NCI-H82 treated with DMSO at 0.1 percent for 48 hours (cell line): ENCODE results near the gene SOSTDC1.
"Not testable (repeated sequence)": the region's sequence is repeated elsewhere in the genome, so short reads cannot be mapped to it uniquely, and the experiment has no call there.

Experiments
- DNase-seq: peaks from one replicate; lab custom pipeline; 2025; ENCODE audit not compliant: unreplicated experiment; lab: John Stamatoyannopoulos, UW

SOSTDC1 gene, protein sequence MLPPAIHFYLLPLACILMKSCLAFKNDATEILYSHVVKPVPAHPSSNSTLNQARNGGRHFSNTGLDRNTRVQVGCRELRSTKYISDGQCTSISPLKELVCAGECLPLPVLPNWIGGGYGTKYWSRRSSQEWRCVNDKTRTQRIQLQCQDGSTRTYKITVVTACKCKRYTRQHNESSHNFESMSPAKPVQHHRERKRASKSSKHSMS

DNA sequence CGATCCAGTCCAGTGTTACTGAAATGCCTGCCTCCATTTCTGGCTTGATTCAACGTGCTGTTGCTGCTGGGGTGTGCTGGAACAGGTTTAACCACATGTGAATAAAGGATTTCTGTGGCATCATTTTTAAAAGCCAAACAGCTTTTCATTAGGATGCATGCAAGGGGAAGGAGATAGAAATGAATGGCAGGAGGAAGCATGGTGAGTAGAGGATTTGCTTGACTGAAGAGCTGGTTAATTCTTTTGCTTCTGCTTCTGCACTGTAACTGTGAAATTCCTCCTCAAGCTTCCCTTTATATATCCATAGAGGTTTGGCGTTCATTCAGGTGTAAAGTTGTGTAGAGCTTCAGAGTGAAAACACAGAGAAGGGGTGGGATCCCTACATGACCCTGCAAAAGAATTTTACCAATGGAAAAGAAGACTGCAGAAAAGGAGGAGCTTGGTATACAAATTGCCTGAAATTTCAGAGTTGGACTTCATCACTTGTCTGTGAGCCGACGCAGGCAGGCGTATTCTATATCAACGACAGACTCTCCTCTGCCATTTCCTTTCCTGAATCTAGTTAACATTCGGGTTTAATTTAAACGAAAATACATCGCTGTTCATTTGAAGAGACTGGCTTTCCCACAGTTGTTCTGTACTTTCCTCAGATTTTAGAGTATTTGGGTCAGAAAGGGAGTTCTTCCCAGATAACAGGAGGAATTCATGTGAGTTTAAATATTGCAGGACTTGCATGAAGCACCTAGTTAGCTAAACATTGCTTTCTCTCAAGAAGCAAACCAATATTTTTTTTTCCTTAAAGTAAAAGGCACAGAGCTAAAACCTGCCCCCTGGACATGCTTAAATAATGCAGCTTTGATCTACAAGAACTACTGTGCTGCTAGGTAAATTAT lies at the start of gene SOSTDC1:
SOSTDC1 (minus strand) TSS at position 270 of the 893 bp plus-strand sequence; CDS start at position 200, 70 bp downstream.
- DNase-seq, result no peak

DNA sequence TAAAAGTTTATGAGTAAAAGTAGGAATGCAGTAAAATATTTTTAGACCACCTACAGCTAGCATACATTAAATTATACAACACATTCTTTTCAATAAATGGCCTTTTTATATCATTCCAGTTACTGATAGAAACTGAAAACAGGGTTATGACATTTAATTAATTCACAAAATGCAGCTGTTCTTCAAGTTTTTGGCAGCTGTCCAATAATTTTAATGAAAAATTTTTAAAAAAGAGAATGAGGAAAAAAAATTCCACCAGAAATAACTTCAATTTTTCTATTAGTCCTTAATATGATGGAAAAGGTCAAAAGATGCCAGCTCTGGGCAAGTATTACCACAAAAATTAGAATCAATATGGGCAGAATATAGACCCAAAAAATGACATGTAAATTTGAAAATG lies 49.2 kb upstream of the SOSTDC1 start:
- DNase-seq, result no peak

DNA sequence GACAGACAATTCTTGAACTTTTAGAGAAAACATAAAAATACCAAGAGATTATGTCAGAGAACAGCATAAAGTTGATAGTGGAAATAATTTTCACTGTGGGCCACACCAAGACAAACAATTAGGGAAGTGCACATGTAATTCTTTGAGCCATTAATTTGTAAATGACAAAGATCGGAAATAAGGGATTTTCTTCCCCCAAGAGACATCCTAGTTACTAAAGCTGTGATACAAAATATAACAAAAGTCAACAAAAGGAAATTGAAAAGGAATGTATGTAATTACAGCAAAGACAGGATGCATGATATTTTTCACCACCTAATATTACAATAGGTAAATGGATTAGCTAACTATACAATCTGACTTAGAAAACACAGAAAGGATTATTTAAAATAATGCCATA lies 48.7 kb upstream of the SOSTDC1 start:
- DNase-seq, result no peak

DNA sequence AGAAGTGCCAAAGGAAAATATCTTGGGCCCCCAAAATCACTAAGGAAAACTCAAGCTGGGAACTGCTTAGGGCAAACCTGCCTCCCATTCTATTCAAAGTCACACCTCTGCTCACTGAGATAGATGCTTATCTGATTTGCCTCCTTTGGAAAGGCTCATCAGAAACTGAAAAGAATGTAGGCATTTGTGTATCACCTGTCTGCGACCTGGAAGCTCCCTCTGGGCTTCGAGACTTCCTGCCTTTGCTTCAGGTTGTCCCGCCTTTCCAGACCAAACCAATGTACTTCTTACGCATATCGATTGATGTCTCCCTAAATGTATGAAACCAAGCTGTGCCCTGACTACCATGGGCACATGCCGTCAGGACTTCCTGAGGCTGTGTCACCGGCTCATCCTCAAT lies 46.6 kb upstream of the SOSTDC1 start:
- DNase-seq, result no peak

DNA sequence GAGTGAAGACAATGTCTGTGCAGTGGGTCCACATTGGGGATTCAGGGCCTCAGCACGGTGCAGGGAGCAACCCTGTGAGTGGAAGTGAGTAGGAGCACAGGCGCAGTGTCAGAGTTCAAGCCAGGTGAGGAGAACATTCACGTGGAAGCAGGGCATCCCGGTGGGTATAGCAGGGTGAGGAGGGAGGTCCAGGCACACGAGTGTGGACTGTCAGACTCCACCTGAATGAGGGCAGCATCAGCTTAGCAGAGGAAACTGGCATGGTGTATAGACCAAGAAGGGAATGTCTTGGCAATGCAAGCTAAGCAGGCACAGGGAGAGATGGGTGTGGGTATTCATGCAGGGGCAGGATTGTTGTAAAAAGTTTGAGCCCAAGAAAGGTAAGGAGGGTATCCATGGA lies 45.8 kb upstream of the SOSTDC1 start:
- DNase-seq, result no peak

DNA sequence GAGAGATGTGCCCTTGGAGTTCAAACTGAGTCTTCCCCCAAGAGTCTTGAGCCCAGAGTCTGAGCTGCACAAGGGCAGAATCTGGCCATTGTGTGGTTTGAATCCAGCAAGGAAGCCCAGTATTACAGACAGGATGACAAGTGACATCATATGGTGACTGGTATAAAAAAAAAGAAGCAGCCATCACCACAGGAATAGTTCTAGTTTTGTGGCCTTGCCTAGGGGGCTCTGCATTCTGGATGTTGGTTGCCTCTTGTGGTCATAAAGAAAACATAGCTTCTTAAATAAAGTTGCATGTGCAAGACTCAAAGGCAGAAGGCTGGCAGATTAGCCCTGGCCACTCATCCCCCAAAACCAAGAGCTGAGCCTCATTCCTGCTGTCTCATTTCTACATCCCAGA lies 44.3 kb upstream of the SOSTDC1 start:
- no peak for DNase-seq

DNA sequence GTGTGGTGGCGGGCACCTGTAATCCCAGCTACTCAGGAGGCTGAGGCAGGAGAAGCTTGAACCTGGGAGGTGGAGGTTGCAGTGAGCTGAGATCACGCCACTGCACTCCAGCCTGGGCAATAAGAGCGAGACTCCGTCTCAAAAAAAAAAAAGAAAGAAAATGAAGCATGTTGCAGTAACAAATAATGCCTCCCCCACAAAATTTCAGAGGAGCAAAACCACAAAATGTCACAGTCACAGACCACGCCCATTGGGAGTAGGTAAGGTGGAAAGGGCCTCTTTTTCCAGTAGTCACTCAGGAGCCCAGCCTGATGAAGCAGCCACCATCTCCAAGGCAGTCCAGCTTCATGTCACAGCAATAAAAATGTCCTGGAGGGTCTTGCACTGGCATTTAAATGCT lies 40.9 kb upstream of the SOSTDC1 start:
- not testable (repeated sequence) for DNase-seq

DNA sequence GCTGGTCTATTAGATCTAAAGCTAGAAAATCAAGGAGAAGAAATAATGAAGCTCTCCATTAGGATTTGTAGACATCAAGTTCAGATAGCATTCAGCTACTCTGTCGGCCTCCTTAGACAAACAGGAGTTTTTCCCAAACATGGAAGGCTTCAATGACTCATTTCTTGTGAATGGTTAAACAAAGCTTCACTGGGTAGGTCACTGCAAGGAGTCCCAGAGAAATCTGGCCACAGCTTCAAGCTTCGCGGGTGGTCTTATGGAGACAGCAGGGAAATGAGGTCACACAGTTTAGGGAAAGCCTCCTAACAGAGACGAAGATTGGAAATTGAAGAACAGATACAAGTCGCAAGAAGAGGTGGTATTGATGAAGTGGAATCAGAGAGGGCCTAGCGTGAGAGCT lies 38.5 kb upstream of the SOSTDC1 start:
- DNase-seq, result no peak

DNA sequence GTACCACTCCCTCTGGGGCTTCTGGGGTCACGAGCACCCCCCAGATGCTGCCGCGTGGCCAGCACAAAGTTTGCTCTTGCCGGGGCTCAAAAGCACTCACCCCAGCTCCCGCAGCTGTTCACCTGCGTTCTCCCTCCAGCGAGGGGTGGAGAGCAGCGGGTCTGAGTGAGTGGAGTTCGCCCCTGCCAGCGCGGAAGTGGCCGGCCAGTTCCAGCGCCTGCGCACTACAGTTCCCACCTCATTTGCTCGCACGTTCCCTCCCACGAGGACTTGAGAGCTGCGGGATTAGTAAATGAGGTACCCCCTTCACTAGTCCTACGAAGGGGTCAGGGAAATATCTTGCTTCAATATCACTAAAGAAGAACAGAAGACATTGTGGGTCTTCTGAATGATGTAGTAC lies 36.8 kb upstream of the SOSTDC1 start:
- no peak for DNase-seq

DNA sequence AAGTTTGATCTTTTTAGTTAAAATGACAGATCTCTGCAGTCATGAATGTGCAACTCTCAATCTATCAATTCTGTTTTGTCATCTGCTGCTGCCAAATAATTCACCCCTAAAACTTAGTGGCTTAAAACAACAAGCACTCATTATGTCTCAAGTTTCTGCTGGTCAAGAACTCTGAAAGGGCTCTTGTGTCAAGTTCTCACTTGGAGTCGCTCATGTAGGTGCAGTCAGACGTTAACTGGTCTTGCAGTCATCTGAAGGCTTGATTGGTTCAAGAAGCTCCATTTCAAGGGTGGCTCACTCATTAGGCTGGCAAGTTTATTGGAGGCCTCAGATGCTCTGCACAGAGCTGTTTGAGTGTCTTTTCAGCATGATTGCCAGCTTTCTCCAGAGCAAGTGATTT lies 32.6 kb upstream of the SOSTDC1 start:
- no peak for DNase-seq

DNA sequence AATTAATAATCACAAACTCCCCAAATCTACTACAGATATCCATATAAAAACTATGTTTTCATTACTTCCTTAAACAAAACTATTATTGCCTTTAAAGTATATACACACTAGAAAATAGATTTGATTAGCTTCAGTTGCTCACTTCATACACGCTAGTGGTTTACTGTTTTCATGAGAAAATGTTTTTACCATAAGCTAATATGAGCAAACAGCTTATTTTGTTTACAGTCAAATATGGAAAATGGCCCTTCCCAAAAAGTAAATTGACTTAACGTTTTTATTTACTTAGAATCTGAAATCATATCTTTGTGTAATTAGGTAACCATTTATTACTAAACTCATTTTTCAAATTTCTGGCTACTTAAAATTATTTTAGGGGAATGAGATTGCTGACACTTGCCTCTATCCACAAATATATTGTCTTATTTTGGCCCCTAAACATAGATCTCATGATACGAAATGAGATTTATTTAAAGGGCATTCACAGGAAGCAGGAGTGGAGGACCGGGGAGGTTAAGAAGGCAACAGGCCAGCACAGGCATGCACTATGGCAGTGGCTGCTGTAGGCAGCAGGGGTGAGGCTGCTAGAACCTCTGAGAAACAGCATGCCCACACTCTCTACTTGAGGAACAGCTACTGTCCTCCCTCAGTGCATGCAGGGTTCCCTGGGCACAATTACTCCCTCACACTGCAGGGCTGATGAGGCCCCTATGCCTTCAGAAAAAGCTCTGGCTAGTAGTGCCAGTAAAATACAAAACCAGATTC lies 29.6 kb upstream of the SOSTDC1 start:
- no peak for DNase-seq

DNA sequence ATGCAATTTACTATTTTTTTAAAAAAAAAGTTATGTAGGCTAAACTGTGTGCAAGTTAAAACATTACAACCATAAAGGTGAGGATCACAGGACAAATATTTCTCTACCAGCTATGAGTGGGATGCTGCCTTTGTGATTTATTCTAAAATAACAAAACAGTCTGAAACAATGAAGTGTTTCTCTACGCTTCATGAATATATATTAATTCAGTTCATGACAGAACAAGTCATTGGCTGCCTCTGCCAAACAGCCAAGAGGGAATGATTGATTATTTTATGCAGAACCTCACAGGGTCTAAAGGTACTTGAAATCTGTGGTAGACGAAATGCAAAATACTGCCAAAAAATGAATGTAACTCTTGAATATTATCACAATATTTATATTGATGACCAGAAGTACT lies 29.0 kb upstream of the SOSTDC1 start:
- DNase-seq, result no peak

DNA sequence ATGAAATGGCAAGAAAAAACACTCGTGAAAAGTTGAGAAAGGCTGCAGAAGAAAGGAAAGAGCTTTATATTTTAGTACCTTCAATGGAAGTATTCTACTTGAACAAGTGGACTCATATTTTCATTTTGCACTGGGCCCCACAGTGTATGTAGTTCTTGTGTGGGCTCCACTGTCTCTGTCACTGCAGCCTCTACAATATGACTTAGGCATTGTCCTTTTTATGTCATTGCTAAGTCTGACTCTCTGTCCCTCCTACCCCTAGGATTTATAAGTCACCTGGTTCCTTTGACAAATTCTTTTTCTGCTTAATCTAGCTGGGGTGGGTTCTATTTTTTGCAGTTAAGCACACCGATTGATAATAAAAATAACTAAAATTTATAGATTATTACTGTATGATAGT lies 27.7 kb upstream of the SOSTDC1 start:
- no peak for DNase-seq

DNA sequence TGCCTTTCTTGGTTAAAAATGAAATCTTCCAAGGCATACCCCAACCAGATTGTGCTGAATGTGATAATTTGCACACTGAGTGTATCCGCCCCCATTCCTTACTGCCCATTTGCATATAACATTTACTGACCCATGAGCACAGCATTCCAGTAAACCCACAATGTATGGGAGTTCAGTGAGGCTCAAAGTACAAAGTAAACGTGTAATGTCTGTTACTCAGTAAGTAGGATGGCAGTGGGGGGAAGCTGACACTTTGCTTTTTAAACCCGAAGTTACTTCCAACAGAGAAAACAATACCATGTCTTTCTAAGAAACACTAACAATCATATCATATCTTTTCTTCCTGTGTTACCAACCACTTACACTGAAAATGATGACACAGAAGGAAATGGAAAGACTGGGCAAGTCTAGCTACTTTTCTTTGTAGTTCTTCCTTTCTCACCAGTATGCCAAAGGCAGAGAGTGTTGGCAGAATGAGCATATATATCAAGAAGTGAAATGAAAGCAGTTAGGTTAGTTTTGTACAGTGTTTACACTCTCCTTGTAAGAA lies 27.1 kb upstream of the SOSTDC1 start:
- no peak for DNase-seq

DNA sequence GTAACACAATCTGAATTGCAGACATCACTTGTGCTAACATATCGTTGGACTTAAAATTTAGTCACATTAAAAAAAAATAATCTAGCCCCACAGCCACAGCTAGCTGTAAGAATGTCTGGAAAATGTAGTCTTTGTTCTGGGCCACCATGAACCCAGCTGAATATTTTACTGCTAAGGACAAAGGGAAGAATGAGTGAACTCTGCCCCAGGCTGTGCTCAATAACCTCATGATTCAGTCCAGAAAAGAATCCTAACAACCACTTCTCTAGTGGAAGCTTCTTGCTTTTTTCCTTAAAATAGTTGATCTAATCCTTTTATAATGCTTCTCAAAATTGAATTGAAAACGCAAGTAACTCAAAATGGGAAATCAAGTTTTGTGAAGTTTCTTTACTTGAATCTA lies 25.6 kb upstream of the SOSTDC1 start:
- no peak for DNase-seq

DNA sequence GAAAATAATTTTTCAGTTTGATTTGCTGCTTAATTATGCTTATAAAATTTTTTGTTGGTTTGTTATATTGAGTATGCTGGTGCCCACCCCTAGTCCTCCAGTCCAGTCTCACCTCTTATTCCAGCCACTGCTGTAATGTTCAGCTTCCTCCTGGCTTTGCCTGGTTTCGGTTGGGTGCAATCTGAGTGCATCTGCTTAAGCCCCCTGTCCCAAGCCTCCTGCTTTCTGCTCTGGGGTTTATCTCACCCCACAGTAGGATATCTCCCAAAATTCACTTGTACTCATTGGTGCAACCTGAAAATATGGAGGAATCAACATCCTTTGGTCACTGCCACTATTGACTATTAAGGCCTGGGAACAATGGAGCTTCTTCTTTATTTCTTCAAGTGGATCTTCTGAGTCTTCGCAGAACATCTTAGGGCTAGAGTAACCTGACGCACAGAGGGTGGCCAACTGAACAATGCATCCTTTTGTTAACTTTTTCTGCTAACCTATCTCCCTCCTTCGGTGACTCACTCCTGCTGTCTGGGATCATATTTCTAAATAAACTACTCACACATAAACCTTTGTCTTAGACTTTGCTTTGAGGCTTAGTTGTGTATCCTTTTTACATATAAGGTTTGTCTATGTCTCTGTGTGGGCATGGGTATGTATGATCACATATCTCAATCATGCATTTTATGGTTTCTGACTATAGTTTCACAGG lies 19.1 kb upstream of the SOSTDC1 start:
- DNase-seq, result no peak

DNA sequence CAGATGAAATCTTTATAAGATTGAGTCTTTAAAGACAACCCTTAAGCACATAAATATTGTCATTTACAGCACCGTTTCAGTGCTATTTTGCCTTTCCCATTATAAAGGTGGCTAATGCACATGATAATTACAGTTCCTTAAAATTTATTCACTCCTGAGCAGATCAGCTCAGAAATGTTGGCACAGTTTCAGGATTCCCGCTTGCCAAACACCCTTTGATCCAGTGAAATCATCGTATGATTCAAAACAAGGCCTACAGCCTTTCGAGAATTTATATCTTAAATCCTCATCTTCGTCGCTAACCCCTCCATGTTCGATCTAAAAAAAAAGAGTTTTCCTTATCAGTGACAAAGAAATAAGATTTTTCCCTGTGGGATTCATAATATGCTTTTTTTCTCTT lies 14.1 kb upstream of the SOSTDC1 start:
- DNase-seq, result no peak

DNA sequence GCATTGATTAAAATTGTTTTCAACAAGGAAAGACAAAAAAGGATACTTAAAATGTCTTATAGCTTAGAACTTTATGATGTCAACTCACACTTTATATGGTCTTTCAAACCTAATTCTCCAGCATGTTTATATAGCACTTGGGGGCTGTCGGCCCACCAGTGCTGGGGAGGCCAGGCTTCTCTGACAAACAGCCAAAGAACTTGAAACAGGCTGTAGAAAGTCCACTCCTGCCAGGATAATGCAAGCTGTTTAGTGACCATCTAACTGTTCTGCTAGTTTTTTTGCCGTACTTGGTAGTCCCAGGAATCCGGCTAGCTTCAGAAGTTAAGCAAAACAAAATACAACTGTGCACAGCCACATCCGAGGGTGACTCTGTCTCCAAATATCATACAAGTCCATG lies 13.6 kb upstream of the SOSTDC1 start:
- no peak for DNase-seq

DNA sequence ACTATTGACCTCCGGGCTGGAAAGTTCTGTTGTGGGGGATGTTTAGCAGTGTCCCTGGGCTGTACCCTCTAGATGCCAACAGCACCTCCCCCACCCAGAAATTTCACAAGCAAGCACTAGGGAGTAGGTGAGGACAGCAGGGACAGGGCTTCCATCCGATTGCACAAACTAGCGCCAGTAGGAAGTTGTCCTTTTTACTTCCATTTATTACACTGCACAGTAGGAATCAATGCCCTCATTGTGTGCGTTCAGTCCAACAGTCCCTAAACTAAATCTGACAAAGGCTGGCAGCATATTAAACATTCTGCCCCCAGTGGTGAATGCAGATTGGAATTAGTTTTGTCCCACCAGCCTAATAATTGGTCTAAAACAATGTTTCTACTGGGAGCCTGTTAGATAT lies 6.4 kb upstream of the SOSTDC1 start:
- DNase-seq, result no peak

DNA sequence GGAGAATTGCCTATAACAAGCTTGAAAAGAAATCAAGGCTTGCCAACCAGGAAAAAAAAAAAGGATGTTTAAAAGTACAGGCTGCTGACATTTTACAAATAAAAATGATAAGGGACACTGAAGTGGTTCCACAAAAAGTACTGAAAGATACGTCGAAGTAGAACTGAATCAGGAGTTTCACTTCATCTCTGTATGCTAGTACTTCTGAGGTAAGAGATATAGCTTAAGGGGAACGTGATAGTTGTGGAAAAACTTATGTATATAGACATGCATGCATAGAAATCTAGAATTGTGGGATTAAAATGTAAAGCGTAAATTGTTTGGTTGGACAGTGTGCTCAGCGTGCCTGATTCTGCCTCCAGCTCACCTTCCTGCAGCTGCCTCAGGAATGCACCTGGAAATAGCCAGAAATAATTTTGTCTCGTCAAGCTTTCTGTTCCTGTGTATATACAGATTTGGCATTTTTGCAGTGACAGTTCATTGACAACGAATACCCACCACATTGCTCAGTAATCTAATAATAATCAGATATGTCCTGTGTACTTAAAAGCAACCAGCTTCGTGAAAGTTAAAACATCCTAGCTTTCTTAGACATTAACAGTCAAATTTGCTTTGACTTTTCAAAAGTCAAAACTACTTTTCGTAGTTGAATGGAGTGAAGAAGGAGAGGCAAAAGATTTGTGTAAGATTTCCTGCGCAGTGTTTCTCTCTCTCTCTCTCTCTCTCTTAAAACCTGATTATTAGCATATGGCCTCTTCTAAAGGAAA lies 1.4 kb downstream of the SOSTDC1 start:
- DNase-seq, result no peak
